Measurements from ENCODE around the gene DAGLA.

The DAGLA gene

DNA sequence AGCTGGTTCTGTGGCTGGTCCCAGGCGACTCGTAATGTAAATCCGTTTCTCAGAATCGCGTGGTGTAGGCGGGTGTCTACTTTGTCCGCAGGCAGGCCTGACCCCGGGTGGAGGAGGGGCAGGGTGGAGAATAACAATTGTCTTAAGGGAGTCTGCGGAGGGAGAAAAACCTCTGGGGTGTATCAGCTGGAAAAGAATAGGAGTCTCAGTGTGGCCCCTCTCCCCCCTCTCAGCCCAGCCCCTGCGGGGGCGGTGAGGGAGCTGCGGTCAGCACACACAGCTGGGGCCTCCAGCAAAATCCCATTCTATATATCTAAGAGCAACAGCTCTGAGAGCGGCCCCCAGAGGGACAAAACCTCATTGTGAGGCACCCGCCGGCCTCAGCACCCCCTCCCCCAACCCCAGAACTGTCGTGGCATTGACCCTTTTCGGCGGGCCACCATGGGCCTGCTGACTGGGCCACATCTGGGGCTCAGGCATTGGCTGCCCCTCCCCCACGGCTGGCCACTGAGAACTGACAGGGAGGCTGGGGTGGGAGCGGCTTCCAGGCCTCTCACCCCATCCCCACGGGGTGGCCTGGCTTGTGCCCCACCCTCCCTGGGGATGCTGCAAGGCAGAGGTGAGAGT lies 69.5 kb downstream of the DAGLA start:
- FAIRE-seq: no peak

GRCh38 chr11:61750631-61751273 lies 70.6 kb downstream of the DAGLA start:
- FAIRE-seq: no peak

GRCh38 chr11:61751384-61751783 lies 71.2 kb downstream of the DAGLA start:
- no peak for FAIRE-seq

DNA sequence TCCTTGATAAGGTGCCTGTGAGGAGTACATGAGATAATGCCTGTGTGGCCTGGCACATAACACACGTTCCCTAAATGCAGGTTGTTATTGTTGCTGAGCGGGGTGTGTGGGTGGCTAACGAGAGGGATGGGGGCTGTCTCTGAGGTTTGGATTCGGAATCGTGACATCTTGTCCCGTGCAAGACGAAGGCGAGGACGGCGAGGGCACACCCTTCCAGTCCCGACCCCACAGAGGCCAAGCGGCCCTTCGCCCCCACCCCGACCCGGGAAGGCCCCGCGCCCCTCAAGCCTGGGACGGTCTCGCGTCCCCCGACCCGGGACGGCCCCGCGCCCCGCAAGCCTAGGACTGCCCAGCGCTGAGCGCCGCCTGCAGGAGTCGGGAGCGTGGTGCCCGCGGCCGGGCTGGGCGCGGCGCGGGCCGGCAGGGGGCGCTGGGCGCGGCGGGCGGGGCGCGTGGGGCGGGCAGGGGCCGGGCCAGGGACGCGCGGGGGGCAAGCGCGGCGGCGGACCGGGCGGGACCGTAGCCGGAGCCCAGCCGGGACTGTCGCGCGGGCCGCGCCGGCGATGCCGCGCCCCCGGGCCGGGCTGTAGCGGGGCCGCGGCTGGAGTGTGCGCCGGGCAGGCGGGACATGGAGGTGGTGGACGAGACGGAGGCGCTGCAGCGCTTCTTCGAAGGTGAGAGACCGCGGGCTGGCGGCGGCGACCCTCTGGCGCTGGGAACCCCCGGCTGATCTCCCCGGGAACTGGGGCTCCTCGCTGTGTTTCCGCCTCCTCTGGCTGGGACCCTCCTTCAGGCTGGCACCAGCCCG lies 72.1 kb downstream of the DAGLA start, which contains the start of gene MYRF:
TSS of gene MYRF (plus strand) at position 520 of the 808 bp plus-strand sequence. CDS start at position 629, 109 bp downstream.
- no peak for FAIRE-seq

DNA sequence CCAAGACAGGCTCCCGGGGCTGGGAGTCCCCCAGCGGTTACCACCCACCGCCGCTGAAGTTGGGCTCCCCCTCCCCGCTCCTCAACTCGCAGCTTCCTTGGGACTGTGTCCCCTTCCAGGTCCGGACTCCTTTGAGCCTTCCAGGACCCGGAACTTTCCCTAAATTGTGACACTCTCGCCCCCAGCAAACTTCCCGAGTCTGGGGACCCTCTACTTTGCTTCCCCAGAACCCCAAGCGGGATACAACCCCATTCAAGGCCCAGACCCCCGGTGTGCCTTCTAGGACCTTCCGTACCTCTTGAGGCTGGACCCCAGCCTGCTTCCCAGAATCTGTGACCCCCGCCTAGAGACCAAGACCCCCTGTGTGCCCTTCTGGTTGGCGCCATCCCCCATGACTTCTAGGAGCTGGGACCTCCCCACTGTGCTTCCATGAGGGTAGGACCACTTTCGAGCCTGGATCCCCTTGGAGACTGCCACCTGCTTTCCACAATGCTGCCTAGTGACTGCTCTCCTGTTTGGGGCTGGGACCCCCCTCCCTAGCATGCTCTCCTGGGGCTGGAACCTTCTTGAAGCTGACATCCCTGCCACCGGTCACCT lies 72.8 kb downstream of the DAGLA start:
- no peak for FAIRE-seq

DNA sequence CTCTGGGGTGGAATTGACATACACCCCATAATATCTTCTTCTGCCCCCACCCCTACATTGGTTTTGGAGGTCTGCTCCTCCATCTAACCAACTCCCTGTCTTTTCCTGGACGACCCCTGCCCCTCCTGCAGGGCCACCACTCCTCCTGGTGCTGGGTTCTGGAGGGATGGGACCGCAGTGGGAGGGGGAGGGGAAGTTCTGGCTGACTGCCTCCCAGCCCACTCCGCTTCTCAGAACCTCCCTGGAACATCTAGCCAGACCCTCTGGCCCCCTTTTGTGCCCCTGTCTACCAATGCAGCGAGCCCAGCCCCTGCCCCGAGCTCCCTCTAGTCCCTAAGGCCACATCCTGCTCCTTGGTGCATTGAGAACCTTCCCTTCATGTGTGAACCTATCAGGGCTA lies 73.5 kb downstream of the DAGLA start:
- FAIRE-seq: no peak

DNA sequence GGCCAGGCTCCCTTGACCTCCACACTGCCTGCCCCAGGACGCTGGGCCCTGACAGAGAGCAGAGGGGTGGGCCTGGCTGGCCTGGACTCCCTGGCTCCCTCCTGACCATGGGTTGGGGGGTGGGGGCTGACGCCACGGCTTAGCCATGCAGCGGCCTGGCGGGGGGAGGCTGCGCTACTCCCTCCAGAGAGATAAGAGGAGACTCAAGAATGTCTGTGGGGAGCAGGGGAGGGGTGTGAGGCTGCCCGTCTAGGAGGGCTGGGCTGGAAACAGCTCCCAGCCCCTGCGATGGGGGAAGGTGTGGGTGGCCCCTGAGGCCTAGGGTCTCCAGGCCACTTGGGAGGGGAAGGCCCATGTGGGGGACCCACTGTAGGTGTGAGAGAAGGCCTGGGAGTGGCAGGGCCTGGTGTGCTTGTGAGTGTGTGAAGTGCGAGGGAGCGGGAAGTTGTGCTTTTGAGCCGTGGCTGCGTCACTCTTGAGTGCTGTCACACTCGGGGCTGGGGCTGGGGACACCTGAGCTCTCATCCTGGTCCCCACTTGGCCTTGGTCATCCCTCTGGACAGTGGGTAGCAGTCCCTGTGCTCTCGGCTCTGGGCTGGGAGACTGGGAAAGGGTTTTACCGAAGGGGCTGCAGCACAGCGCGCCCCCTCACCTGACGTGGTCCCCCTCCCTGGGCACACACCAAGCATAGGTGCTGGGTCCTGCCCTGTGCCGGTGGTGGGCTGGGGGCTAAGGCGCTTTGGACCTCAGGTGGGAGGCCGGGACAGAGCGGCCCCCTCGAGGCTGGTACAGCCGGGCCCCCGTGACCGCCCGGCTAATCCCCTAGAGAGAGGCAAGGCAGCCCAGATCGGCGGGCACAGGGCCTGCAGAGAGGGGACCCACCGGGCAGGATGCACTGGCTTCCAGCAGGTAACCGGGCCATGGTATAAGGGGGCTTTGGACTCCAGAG lies 74.6 kb downstream of the DAGLA start:
- no peak for FAIRE-seq

GRCh38 chr11:61756147-61756451 lies 75.9 kb downstream of the DAGLA start:
- FAIRE-seq: no peak

- no peak for FAIRE-seq
Observed at GRCh38 chr11:61756452-61757212, 76.4 kb downstream of the DAGLA start.

GRCh38 chr11:61757213-61757862 lies 77.1 kb downstream of the DAGLA start:
- no peak for FAIRE-seq

- no peak for FAIRE-seq
Observed at GRCh38 chr11:61760946-61761345, 80.8 kb downstream of the DAGLA start.

- no peak for FAIRE-seq
Observed at GRCh38 chr11:61761440-61762222, 81.4 kb downstream of the DAGLA start.

GRCh38 chr11:61762223-61762615 lies 82.0 kb downstream of the DAGLA start:
- FAIRE-seq: no peak

DNA sequence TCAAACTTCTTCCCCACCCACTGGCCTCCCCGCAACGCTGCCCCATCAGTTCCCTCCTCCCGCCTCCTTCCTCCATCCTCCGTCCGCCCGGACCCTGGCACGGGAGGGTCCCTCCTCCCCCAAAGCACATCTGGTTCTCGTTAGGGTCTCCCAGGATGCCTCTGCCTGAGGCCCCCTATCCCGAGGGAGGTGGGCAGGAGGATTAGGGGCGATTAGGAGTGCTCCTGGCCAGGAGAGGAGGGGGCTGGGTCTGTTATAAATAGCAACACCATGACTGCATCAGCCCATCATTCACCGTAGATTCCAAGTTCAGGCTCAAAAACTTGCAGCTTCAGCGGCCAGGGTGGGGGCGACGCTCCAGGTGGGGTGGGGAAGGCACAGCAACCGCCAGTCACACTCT lies 82.6 kb downstream of the DAGLA start:
- no peak for FAIRE-seq

DNA sequence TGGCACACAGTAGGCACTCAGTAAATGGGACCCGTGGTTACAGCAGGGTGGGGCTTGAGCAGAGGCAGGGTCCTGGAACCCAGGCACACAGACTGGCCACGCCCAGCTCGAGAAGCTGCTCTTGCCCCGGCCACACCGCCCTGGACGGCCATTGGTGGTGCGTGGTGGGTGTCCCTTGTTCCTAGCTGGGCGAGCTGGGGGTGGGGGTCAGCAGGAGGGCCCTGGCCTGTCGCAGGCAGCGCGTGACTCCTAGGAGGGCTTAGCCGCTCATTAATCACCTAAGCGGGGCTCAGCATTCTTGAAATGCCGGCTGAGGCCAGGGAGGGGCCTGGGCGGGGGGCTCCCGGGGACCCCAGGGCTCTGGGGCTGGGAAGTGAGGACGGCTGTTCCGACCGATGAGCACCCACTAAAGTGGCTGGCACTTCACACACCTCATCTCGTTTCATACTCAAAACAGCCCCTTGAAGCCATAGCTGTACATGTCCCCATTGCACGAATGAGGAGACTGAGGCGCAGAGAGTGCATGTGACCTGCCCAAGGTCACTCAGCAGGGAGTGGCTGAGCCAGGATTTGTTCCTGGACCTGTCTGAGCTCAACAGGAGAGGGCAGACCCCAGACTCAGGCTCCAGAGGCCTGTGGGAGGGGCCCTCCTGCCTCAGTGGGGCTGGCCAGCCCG lies 83.9 kb downstream of the DAGLA start:
- FAIRE-seq: no peak

- no peak for FAIRE-seq
Observed at GRCh38 chr11:61764606-61765260, 84.5 kb downstream of the DAGLA start.

- no peak for FAIRE-seq
Observed at GRCh38 chr11:61765550-61766253, 85.5 kb downstream of the DAGLA start.

- FAIRE-seq: no peak
Observed at GRCh38 chr11:61766353-61766841, 86.2 kb downstream of the DAGLA start.

Measured in G401.6 (cell line).